HL-60 (cell line): ENCODE data around the gene FBN1.

ENCODE experiments used
- DNase-seq, 2 experiments: peaks; one replicate each; pipeline ENCODE4 v3.0.0-alpha.2; 2010 to 2020; ENCODE audit warnings: low read depth in 1 of 2, low spot score in 1 of 2
- H3K27ac ChIP-seq: fragments of 250-450 bp; sonication (Bioruptor Pico); replicated peaks from 2 replicates; pipeline ENCODE4 v1.5.1; 2020; ENCODE audit warnings: mild to moderate bottlenecking, moderate library complexity
- H3K27me3 ChIP-seq: fragments of 250-450 bp; sonication (Bioruptor Pico); 2 replicates; pipeline ENCODE4 v1.5.1; 2021; ENCODE audit warnings: mild to moderate bottlenecking, moderate library complexity; ENCODE audit not compliant: insufficient read depth, poor library complexity, severe bottlenecking
- H3K4me3 ChIP-seq: replicated peaks from 2 replicates; pipeline ENCODE4 v1.5.1; 2011; ENCODE audit warnings: mild to moderate bottlenecking, control low read depth, low read length; ENCODE audit not compliant: insufficient read depth
- CTCF ChIP-seq: IDR thresholded peaks from one replicate; pipeline ENCODE4 v1.5.1; 2011; ENCODE audit warnings: low read length, control low read depth, inconsistent platforms; ENCODE audit not compliant: insufficient read depth
- GABPA ChIP-seq: IDR thresholded peaks from 2 replicates; pipeline ENCODE4 v1.6.1; 2012; ENCODE audit warnings: low read depth
- POLR2AphosphoS5 ChIP-seq: IDR thresholded peaks from 2 replicates; pipeline ENCODE4 v1.6.1; 2012; ENCODE audit warnings: low read depth
- REST ChIP-seq: IDR thresholded peaks from 2 replicates; pipeline ENCODE4 v1.6.1; 2012; ENCODE audit warnings: low read depth; ENCODE audit not compliant: insufficient replicate concordance
- SPI1 ChIP-seq: IDR thresholded peaks from 2 replicates; pipeline ENCODE4 v1.6.1; 2012; ENCODE audit warnings: low read depth, mild to moderate bottlenecking, borderline replicate concordance

Gene FBN1

GRCh38 chr15:48563934-48564333 is 81.6 kb downstream of the FBN1 start:
- Histone ChIP-seq H3K27me3 (no peaks in the 10 kb centered on the region), H3K27ac (no peak overlapping the region), H3K4me3 (no peak overlapping the region)
- no peak for DNase-seq
- TF ChIP-seq CTCF: no peak
- TF ChIP-seq POLR2AphosphoS5: no peak

GRCh38 chr15:48560321-48561051 is 85.0 kb downstream of the FBN1 start:
- TF ChIP-seq GABPA: no peak
- TF ChIP-seq SPI1: no peak
- TF ChIP-seq REST: no peak
- TF ChIP-seq CTCF: no peak
- no peak for TF ChIP-seq POLR2AphosphoS5
- H3K27me3 ChIP-seq: peaks cover 5% of the 10 kb centered on the region
- H3K4me3 ChIP-seq: no peak overlapping the region
- DNase-seq: no peak
- H3K27ac ChIP-seq: no peak overlapping the region

GRCh38 chr15:48559285-48559684 is 86.2 kb downstream of the FBN1 start:
- Histone ChIP-seq H3K4me3 (no peak overlapping the region), H3K27me3 (peaks cover 7% of the 10 kb centered on the region), H3K27ac (no peak overlapping the region)
- no peak for DNase-seq
- TF ChIP-seq SPI1 (no peak), GABPA (no peak), CTCF (no peak), POLR2AphosphoS5 (no peak), REST (no peak)

- Histone ChIP-seq H3K27me3 (peaks cover 7% of the 10 kb centered on the region), H3K4me3 (no peak overlapping the region), H3K27ac (no peak overlapping the region)
- TF ChIP-seq POLR2AphosphoS5 (no peak), REST (no peak), GABPA (no peak), SPI1 (no peak), CTCF (no peak)
- no peak for DNase-seq
Measured at GRCh38 chr15:48558226-48558625, 87.3 kb downstream of the FBN1 start.
